GM19043 (cell line): ENCODE results near the gene LRRC52.
"Not testable (repeated sequence)": the region's sequence is repeated elsewhere in the genome, so short reads cannot be mapped to it uniquely, and the experiment has no call there.

Experiments
- ATAC-seq: cut with Tn5 transposase; IDR thresholded peaks from one replicate; pipeline ENCODE4 v1.9.1; 2021; ENCODE audit warnings: low read depth; ENCODE audit not compliant: unreplicated experiment

The LRRC52 gene

GRCh38 chr1:165580931-165581871, 37.4 kb downstream of the LRRC52 start:
- no peak for ATAC-seq

- no peak for ATAC-seq
Measured at GRCh38 chr1:165581926-165582325, 38.1 kb downstream of the LRRC52 start.

GRCh38 chr1:165586398-165586797, 42.6 kb downstream of the LRRC52 start:
- ATAC-seq, result no peak

- not testable (repeated sequence) for ATAC-seq
Measured at GRCh38 chr1:165591391-165591790, 47.6 kb downstream of the LRRC52 start.

DNA sequence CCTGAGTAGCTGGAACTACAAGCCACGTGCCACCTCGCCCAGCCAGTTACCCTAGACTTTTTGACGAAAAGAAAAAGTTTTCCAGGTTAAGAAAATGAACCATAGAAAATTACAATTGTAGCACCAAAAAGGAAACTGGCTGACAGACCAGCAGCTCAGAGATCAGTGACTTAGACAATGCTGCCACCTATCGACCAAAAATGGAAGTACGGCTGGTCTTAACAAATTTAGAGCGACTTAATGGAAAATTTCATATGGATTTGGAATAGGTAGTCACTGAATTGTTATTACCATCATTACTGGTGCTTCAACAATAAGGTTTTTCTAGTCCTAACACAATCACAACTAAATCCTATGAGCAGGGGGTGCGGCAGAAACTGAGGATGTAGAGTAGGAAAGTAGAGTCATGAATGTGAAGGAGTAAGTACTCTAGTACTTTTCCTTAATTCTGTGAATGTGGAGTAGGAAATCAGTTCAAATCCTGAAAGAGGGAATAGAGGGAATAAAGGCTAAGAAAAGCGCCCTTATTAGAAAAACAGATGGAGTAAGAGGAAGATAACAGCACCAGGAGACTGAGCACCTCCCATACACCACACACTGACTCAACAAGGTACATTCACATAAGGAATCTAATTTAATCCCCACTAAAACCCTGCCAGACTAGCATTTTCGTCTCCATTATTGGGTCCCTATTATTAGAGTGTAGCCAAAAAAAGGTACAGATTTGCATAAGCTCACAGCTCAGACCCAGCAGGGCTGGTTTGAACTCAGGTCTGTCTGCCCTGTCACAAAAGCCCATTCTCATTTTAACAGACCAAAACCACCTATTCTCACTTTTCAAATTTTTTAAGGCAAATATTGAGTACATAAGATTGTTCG, 49.4 kb downstream of the LRRC52 start:
- no peak for ATAC-seq

DNA sequence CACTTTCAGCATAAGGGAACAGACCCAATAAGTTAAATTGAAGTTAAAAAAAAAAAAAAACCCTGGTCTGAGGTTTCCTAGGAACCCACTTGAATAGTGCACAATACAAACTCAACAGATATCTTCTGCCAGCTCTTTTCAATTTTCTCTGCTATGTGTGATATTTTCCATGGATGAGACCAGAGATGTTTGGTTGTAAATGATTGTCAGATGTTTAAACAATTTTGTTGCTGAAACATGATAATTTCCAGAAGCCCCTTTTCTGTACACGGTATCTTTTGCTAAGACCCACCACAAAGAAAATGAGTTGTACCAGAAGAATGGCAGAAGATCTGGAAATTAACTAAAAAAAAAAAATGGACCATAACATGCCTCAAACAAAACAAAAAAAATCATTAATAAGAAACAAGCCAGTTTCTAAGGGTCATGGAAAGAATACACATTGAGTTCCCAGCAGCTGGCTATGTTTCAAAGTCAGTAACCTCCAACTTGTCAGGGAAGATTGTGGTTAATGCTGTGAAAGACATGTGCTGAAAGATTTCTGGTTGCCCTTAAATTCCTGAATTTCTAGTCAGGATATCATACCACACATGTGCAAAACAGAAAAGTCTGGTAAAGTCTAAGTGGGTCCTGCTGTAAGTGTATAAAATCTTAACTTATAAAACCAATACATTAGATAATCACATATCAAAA, 51.6 kb downstream of the LRRC52 start:
- no peak for ATAC-seq

DNA sequence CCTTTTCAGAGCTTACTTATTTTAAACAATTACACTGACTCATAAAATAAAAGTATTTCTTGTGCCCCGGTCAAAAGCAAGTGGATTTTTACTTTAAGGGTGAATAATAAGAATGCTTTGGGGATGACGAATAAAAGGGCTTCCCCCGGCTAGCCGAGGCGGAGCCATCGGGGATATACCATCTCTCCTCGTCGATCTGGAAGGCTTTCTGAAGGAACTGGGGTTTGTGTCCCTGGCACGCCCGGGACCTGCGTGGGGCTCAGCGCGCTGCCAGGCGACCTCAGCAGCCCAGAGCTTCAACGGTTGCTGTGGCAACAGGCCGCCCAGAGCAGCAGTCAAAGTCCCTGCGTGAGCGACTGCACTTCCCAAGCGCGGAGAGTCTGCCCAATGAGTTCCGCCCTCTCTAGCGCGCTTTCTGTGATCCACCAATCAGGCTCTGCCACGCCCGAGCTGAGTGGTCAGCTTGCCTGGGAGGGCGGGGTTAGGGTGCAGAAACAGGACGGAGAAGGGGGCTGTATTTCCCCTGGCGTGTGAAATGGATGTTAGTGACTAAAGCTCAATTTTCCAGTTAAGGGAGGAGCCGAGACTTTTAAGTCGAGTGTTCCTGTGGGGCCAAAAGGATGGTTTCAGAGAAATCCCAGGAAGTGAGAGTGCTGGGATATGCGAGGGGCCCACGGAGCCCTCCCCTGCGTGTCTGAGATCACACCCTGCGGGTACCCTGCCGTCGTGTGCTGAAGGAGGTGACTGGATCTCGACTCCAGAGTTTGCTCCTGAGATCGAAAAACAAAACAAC, 54.3 kb downstream of the LRRC52 start:
- ATAC-seq, result peak; percentile 98

DNA sequence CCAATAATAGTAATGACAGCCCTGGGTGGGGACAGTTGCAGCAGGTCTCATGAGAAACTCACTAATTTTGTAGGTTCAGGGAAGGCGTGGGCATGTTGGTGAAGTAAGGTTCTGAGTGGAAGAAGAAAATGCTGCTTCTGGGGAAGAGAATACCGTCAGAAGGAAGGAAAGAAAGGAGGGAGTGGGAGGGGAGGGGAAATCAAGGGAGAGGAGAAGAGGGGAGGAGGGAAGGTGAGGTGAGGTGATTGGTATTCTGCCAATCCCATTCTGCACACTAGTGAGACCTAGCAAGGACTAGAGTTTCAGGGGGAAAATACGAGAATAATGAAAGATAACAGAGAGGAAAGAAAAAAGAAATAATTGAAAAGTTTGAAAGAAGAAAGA, 54.9 kb downstream of the LRRC52 start:
- ATAC-seq, result no peak

DNA sequence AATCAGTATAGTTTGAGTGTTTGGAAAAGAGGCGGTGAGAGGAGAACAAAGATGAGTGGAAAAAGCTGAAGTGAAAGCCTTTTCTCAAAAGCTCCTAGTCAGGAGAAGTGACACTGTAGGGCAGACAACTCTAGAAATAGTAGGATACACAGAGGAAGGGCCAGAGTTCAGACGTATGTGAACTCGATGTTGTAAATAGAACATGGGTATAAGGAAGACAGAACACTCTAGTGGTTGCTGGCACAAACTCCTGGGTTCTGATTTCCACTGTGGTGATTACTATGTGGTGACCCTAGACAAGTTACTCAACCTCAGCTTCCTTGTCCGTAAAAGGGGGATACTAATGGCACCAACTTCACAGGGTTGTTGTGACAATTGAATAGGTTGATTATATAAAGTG, 57.0 kb downstream of the LRRC52 start:
- ATAC-seq, result no peak

DNA sequence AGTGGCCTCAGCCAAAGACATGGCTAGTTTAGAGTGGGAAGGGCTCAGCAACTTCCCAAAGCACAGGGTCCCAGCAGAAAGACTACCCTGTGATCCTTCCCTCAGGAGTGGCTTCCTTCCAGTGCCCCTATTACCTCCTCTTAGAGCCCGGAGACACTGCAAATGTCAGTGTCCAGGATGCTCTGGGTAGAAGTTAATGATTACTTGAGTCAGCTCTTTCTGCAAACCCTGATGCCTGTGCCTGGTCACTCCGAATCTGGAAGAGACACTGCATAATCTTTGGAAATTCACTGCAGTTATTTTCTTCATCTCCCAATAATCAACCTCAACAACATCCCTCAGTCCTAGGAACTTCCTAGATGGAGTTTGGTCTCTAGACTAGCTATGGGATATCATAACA, 60.0 kb downstream of the LRRC52 start:
- ATAC-seq, result no peak

DNA sequence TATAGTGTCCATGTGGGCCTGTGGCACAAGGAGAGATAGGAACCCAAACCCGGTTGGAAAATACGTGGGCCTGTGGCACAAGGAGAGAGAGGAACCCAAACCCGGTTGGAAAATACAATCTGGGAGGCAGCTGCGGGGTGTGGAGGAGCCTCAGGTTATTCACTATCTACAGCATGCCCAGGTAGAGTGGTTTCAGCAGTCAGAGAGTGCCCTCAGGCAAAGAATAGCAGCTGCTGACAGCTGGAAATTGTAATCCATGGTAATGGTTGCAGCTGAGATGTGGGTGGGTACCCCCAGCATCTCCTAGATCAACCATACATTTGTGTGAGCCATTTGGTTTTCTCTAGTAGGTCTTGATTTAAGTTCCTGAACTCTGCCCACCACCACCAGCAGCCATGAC, 61.4 kb downstream of the LRRC52 start:
- ATAC-seq, result no peak

GRCh38 chr1:165606676-165607075, 62.9 kb downstream of the LRRC52 start:
- ATAC-seq, result not testable (repeated sequence)

DNA sequence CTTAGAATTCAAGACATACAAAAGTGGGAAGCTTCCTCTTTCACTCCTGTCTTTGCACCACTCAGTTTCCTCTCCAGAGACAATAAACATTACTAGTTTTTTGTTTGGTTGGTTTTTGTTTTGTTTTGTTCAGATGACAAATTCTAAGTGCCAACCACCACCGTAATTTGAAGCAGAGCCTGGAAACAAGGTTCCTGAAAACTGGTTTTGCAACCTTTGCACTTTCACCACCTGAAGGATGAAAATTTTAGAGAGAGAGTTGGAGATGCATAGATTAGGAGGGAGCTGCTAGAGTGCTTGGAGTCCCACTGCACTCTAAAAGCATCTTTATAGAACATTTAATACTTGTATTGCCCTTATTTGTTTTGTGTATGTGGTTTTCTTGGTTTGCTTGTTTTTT, 67.1 kb downstream of the LRRC52 start:
- ATAC-seq, result no peak

GRCh38 chr1:165612062-165612461, 68.3 kb downstream of the LRRC52 start:
- no peak for ATAC-seq
